ENCODE data around the gene CHEK2. TPM values are rescaled to one million over a fixed set of nuclear protein-coding genes. Genes with fewer than 3 reads are reported as not detected.

CHEK2 gene
- total and polyA plus RNA-seq, 10 of the 15 experiments (the other 5 are each of a cell fraction or from before 2014, with no cell fraction given): 15.7 to 59.7 (median 22.7) TPM

DNA sequence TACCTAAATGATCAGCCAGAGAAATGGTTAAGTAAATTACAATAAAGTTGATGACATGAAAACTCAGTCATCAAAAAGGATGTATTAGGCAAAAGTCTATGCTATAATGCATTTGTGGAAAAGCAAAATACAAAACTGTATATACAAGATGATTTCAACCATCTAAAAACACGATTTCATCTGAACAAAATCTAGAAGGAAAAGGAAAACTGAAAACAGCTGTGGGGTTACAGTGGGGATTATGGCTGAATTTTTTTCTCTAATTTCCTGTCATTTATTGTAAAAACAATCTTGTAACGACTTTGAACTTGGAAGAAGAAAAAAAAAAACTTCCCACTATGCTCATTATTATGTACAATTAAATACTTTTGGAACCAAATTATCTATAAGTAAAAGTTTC, 30.3 kb downstream of the CHEK2 start:
- ChIA-PET POLR2A (no interaction called here), SMC1A (ENCODE audit: uncharacterized antibody, unreplicated experiment) (no interaction called here), RAD21 (ENCODE audit: unreplicated experiment) (no interaction called here), CTCF (no interaction called here)
- in situ Hi-C loops (cut with MboI) (no loop called here), intact Hi-C loops (cut with micrococcal nuclease; ENCODE audit: unreplicated experiment) (no loop called here)
- no peak overlapping the region for H3K27ac ChIP-seq (ENCODE audit: control insufficient read depth, insufficient read depth)
- no peak overlapping the region for H3K4me3 ChIP-seq
- no peak for TF ChIP-seq PML (IDR thresholded peaks at IDR 0.05; ENCODE audit: low read length)
- no peaks in the 10 kb centered on the region for H3K27me3 ChIP-seq (replicated peaks in 1 of 2; ENCODE audit: control insufficient read depth in 2 of 2, insufficient read depth in 2 of 2, low read length in 1 of 2)
- H3K9ac ChIP-seq (ENCODE audit: control insufficient read depth, insufficient read depth, low read length): no peak overlapping the region
- ATAC-seq (no peak), DNase-seq (ENCODE audit: low read depth, low spot score) (no peak), FAIRE-seq (no peak)
- WGBS (ENCODE audit: insufficient coverage, insufficient replicate concordance, low lambda C conversion rate, missing lambda C conversion rate): 73% methylated on average over 2 of the region's 2 CpGs
- no peaks in the 10 kb centered on the region for H3K79me2 ChIP-seq (ENCODE audit: control insufficient read depth, insufficient read depth, low read length)
- H4K20me1 ChIP-seq (ENCODE audit: control insufficient read depth, insufficient read depth): no peaks in the 10 kb centered on the region
- no peaks in the 10 kb centered on the region for H3K9me3 ChIP-seq (replicated peaks; ENCODE audit: control insufficient read depth, insufficient read depth, low read length)
- no peak overlapping the region for H3K4me2 ChIP-seq (ENCODE audit: control insufficient read depth, insufficient read depth)
- no peak overlapping the region for H2AFZ ChIP-seq (ENCODE audit: control insufficient read depth, low read depth, low read length)
- no TSS peak for BruUV-seq (replicated peaks)
- H3K36me3 ChIP-seq (ENCODE audit: control insufficient read depth in 2 of 2, insufficient read depth in 2 of 2, low read length in 1 of 2): no peaks in the 10 kb centered on the region; a peak in 2 of 4 replicates
- H3K4me1 ChIP-seq (ENCODE audit: control insufficient read depth, insufficient read depth, low read length): peaks cover 4% of the 10 kb centered on the region; the same call in 1 of the 2 replicates

DNA sequence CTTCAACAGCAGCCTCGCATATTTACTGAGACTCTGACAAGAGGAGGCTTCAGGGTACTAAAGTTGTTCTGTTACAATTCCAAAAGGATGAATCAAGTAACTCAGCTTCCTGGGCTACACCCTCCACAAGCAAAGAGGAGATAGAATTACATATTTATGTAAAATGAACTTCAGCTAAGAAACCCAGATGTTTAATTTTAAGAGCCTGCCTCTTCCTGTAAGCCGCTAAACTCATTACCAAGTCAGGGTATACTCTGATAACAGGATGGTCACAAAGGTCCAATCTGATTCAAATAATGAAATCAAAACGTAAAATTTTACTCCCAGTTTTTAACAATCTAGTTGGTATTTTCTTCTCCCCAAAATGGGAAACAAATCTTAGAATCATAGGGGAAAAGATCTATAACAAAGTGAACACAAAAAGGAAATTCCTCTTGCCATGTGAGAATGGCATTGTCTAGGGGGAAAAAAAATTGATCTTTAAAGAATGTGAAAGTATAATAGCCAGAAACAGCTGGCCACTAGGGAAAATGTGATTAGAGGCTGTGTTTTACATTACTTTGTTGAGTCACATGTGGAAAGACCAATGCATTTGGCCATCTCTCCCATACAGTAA, 30.9 kb downstream of the CHEK2 start:
- ChIA-PET CTCF (interaction anchor here (0.7 kb wide), 1 partner anchor 814 kb away, joined by 3 read pairs; no protein-coding TSS in a partner anchor), POLR2A (no interaction called here), RAD21 (ENCODE audit: unreplicated experiment) (no interaction called here), SMC1A (ENCODE audit: uncharacterized antibody, unreplicated experiment) (interaction anchor here (1.2 kb wide), 1 partner anchor 10 kb away, joined by 3 read pairs; no protein-coding TSS in a partner anchor)
- intact Hi-C loops (cut with micrococcal nuclease; ENCODE audit: unreplicated experiment): no loop called here
- DNase-seq (ENCODE audit: low read depth, low spot score) (no peak), ATAC-seq (no peak), FAIRE-seq (no peak)
- Histone ChIP-seq H3K9ac (ENCODE audit: control insufficient read depth, insufficient read depth, low read length) (no peak overlapping the region), H3K27me3 (replicated peaks in 1 of 2; ENCODE audit: control insufficient read depth in 2 of 2, insufficient read depth in 2 of 2, low read length in 1 of 2) (no peaks in the 10 kb centered on the region), H2AFZ (ENCODE audit: control insufficient read depth, low read depth, low read length) (no peak overlapping the region), H3K4me1 (ENCODE audit: control insufficient read depth, insufficient read depth, low read length) (peaks cover 4% of the 10 kb centered on the region; the same call in 1 of the 2 replicates), H3K27ac (ENCODE audit: control insufficient read depth, insufficient read depth) (no peak overlapping the region), H3K36me3 (ENCODE audit: control insufficient read depth in 2 of 2, insufficient read depth in 2 of 2, low read length in 1 of 2) (peaks cover 0 to 3% of the 10 kb centered on the region in 2 experiments; a peak in 3 of 4 replicates), H3K79me2 (ENCODE audit: control insufficient read depth, insufficient read depth, low read length) (no peaks in the 10 kb centered on the region), H3K9me3 (replicated peaks; ENCODE audit: control insufficient read depth, insufficient read depth, low read length) (no peaks in the 10 kb centered on the region), H3K4me2 (ENCODE audit: control insufficient read depth, insufficient read depth) (no peak overlapping the region), H4K20me1 (ENCODE audit: control insufficient read depth, insufficient read depth) (no peaks in the 10 kb centered on the region), H3K4me3 (no peak overlapping the region)
- whole genome bisulfite sequencing (ENCODE audit: insufficient coverage, insufficient replicate concordance, low lambda C conversion rate, missing lambda C conversion rate): 97% methylated on average over 3 of the region's 3 CpGs
- BruUV-seq (replicated peaks): no TSS peak
- in situ Hi-C loops (cut with MboI): no loop called here
- TF ChIP-seq HDAC2 (IDR thresholded peaks at IDR 0.05): no peak
- TF ChIP-seq, protein P1, sequence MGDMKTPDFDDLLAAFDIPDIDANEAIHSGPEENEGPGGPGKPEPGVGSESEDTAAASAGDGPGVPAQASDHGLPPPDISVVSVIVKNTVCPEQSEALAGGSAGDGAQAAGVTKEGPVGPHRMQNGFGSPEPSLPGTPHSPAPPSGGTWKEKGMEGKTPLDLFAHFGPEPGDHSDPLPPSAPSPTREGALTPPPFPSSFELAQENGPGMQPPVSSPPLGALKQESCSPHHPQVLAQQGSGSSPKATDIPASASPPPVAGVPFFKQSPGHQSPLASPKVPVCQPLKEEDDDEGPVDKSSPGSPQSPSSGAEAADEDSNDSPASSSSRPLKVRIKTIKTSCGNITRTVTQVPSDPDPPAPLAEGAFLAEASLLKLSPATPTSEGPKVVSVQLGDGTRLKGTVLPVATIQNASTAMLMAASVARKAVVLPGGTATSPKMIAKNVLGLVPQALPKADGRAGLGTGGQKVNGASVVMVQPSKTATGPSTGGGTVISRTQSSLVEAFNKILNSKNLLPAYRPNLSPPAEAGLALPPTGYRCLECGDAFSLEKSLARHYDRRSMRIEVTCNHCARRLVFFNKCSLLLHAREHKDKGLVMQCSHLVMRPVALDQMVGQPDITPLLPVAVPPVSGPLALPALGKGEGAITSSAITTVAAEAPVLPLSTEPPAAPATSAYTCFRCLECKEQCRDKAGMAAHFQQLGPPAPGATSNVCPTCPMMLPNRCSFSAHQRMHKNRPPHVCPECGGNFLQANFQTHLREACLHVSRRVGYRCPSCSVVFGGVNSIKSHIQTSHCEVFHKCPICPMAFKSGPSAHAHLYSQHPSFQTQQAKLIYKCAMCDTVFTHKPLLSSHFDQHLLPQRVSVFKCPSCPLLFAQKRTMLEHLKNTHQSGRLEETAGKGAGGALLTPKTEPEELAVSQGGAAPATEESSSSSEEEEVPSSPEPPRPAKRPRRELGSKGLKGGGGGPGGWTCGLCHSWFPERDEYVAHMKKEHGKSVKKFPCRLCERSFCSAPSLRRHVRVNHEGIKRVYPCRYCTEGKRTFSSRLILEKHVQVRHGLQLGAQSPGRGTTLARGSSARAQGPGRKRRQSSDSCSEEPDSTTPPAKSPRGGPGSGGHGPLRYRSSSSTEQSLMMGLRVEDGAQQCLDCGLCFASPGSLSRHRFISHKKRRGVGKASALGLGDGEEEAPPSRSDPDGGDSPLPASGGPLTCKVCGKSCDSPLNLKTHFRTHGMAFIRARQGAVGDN (IDR thresholded peaks at IDR 0.05): no peak
- TF ChIP-seq SREBF1 (IDR thresholded peaks at IDR 0.05; ENCODE audit: low read length): no peak
- no peak for TF ChIP-seq CREB1 (IDR thresholded peaks at IDR 0.05; ENCODE audit: low read depth)
- TF ChIP-seq MTA2 (IDR thresholded peaks at IDR 0.05; ENCODE audit: low read depth): no peak
- no peak for TF ChIP-seq RAD21 (IDR thresholded peaks at IDR 0.05; ENCODE audit: insufficient read depth, low read depth, low read length)
- TF ChIP-seq, protein P2, sequence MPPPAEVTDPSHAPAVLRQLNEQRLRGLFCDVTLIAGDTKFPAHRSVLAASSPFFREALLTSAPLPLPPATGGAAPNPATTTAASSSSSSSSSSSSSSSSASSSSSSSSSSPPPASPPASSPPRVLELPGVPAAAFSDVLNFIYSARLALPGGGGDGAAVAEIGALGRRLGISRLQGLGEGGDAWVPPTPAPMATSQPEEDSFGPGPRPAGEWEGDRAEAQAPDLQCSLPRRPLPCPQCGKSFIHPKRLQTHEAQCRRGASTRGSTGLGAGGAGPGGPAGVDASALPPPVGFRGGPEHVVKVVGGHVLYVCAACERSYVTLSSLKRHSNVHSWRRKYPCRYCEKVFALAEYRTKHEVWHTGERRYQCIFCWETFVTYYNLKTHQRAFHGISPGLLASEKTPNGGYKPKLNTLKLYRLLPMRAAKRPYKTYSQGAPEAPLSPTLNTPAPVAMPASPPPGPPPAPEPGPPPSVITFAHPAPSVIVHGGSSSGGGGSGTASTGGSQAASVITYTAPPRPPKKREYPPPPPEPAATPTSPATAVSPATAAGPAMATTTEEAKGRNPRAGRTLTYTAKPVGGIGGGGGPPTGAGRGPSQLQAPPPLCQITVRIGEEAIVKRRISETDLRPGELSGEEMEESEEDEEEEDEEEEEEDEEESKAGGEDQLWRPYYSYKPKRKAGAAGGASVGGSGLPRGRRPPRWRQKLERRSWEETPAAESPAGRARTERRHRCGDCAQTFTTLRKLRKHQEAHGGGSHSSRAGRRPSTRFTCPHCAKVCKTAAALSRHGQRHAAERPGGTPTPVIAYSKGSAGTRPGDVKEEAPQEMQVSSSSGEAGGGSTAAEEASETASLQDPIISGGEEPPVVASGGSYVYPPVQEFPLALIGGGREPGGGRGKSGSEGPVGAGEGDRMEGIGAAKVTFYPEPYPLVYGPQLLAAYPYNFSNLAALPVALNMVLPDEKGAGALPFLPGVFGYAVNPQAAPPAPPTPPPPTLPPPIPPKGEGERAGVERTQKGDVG (CRISPR knock-in tag; IDR thresholded peaks at IDR 0.05): no peak
- no peak for TF ChIP-seq ZNF622 (IDR thresholded peaks at IDR 0.05)

Measured in GM12878 (cell line).